Measurements from ENCODE around the gene APBB2.

DNA sequence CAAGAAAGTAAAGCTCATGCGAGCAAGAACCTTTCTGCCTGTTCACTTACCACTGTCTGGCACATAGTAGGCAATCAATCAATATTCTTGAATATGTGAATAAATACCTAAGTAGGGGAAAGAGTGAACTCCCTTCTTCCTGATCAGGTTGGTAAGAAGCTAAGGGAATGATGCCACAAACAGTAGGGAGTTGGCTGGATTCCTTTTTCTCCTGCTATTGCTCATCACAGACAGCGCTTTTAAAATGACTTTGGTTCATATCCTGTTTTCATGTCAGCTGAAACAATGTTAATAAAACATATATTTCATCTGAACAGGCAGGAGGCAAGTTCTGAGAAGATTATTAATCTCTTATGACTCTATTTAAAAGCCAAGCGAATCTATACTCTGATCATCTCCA is 365.4 kb downstream of the APBB2 start:
- TF ChIP-seq POLR2A (IDR thresholded peaks at IDR 0.05; ENCODE audit: extremely low read depth, insufficient read length) = no peak
- TF ChIP-seq, protein P1, sequence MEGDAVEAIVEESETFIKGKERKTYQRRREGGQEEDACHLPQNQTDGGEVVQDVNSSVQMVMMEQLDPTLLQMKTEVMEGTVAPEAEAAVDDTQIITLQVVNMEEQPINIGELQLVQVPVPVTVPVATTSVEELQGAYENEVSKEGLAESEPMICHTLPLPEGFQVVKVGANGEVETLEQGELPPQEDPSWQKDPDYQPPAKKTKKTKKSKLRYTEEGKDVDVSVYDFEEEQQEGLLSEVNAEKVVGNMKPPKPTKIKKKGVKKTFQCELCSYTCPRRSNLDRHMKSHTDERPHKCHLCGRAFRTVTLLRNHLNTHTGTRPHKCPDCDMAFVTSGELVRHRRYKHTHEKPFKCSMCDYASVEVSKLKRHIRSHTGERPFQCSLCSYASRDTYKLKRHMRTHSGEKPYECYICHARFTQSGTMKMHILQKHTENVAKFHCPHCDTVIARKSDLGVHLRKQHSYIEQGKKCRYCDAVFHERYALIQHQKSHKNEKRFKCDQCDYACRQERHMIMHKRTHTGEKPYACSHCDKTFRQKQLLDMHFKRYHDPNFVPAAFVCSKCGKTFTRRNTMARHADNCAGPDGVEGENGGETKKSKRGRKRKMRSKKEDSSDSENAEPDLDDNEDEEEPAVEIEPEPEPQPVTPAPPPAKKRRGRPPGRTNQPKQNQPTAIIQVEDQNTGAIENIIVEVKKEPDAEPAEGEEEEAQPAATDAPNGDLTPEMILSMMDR (IDR thresholded peaks at IDR 0.05; ENCODE audit: low read depth, low read length) = no peak

Measured in NB4 (cell line).